Nephron progenitor cell (in vitro differentiated cells): ENCODE results near the gene ZNF555.

Source experiments
- DNase-seq: peaks from one replicate; pipeline ENCODE4 v3.0.0; 2021
- H3K27ac Mint-ChIP-seq: 2 replicates; pipeline ENCODE4 v1.8.0; 2021; ENCODE audit warnings: mild to moderate bottlenecking, moderate library complexity, mixed read lengths
- H3K27me3 Mint-ChIP-seq: 2 replicates; pipeline ENCODE4 v1.8.0; 2021; ENCODE audit warnings: mild to moderate bottlenecking, low read depth, mixed read lengths; ENCODE audit not compliant: poor library complexity
- H3K36me3 Mint-ChIP-seq: 2 replicates; pipeline ENCODE4 v1.8.0; 2021; ENCODE audit warnings: low read depth, mixed read lengths
- H3K4me1 Mint-ChIP-seq: 2 replicates; pipeline ENCODE4 v1.8.0; 2021; ENCODE audit warnings: mixed read lengths
- H3K4me3 Mint-ChIP-seq: 2 replicates; pipeline ENCODE4 v1.8.0; 2021; ENCODE audit warnings: mild to moderate bottlenecking, moderate library complexity, mixed read lengths
- H3K9me3 Mint-ChIP-seq: 2 replicates; pipeline ENCODE4 v1.8.0; 2021; ENCODE audit warnings: mild to moderate bottlenecking, moderate library complexity, mixed read lengths
- TF ChIP-seq, protein P1 (sequence below): fragments of 200-600 bp; sonication (generic); IDR thresholded peaks from 2 replicates; pipeline ENCODE4 v1.5.0; 2021; ENCODE audit warnings: antibody characterized with exemption

The ZNF555 gene

DNA sequence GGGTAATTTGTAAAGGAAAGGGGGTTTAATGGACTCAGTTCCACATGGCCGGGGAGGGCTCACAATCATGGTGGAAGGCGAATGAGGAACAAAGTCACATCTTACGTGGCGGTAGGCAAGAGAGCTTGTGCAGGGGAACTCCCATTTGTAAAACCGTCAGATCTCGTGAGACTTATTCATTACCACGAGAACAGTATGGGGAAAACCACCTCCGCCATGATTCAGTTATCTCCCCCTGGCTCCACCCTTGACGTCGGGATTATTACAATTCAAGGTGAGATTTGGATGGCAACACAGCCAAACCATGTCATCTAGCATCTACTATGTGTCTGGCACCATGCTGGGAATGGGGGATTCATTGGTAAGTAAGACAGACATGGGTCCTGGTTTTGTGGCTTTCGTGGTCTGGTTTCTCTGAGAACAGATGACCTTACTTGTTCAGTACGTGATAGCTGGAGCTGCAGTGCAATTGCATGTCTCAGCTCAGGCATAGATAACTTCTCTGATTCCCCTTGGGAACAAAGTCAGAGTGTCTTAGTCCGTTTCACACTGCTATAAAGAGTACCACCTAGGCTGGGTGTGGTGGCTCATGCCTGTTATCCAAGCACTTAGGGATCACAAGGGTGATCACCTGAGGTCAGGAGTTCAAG lies 13.3 kb upstream of the ZNF555 start:
- TF ChIP-seq, protein P1, sequence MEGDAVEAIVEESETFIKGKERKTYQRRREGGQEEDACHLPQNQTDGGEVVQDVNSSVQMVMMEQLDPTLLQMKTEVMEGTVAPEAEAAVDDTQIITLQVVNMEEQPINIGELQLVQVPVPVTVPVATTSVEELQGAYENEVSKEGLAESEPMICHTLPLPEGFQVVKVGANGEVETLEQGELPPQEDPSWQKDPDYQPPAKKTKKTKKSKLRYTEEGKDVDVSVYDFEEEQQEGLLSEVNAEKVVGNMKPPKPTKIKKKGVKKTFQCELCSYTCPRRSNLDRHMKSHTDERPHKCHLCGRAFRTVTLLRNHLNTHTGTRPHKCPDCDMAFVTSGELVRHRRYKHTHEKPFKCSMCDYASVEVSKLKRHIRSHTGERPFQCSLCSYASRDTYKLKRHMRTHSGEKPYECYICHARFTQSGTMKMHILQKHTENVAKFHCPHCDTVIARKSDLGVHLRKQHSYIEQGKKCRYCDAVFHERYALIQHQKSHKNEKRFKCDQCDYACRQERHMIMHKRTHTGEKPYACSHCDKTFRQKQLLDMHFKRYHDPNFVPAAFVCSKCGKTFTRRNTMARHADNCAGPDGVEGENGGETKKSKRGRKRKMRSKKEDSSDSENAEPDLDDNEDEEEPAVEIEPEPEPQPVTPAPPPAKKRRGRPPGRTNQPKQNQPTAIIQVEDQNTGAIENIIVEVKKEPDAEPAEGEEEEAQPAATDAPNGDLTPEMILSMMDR: no peak
- Mint-ChIP-seq H3K27ac (no peak overlapping the region), H3K27me3 (peaks cover 7% of the 10 kb centered on the region), H3K4me1 (no peaks in the 10 kb centered on the region), H3K4me3 (no peak overlapping the region), H3K36me3 (peaks cover 97% of the 10 kb centered on the region), H3K9me3 (peaks cover 85% of the 10 kb centered on the region)
- no peak for DNase-seq

DNA sequence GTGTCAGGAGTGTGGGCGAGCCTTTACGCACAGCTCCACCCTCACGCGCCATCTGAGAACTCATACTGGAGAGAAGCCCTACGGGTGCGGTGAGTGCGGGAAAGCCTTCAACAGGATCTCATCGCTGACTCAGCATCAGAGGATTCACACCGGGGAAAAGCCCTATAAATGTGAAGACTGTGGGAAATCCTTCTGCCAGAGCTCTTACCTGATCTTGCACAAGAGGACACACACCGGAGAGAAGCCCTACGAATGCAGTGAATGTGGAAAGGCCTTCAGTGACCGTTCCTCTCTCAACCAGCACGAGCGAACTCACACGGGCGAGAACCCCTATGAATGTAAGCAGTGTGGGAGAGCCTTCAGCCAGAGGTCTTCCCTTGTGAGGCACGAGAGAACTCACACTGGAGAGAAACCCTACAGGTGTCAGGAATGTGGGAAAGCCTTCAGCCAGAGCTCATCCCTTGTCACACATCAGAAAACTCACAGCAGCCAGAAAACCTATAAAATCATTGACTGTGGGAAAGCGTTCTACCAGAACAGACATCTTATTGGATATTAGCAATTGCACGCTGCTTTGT lies 6.9 kb upstream of the ZNF555 start:
- no peak overlapping the region for H3K27ac Mint-ChIP-seq
- peaks cover 100% of the 10 kb centered on the region for H3K9me3 Mint-ChIP-seq

DNA sequence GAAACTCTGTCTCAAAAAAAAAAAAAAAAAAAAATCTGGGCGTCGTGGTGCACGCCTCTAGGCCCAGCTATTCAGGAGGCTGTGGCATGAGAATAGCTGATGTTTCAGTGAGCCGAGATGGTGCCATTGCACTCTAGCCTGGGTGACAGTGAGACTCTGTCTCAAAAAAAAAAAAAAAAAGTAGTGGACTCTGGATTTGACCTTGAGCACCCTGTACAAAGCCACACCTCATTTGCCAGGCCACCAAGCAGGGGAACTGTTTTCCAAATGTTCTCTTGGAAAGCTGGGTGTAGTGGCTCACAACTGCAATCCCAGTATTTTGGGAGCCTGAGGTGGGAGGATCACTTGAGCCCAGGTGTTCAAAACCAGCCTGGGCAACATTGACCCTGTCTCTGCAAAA lies 3.8 kb upstream of the ZNF555 start:
- Mint-ChIP-seq H3K27ac (no peak overlapping the region), H3K27me3 (peaks cover 4% of the 10 kb centered on the region), H3K36me3 (peaks cover 82% of the 10 kb centered on the region), H3K4me3 (no peak overlapping the region), H3K9me3 (peaks cover 93% of the 10 kb centered on the region), H3K4me1 (peaks cover 6% of the 10 kb centered on the region)
- DNase-seq: no peak
- TF ChIP-seq, protein P1: no peak

More for the DNA sequence above, 6.9 kb upstream of the ZNF555 start:
- Mint-ChIP-seq H3K27me3 (no peaks in the 10 kb centered on the region), H3K4me3 (no peak overlapping the region), H3K4me1 (no peaks in the 10 kb centered on the region), H3K36me3 (peaks cover 97% of the 10 kb centered on the region)
- TF ChIP-seq, protein P1: no peak
- DNase-seq: no peak

DNA sequence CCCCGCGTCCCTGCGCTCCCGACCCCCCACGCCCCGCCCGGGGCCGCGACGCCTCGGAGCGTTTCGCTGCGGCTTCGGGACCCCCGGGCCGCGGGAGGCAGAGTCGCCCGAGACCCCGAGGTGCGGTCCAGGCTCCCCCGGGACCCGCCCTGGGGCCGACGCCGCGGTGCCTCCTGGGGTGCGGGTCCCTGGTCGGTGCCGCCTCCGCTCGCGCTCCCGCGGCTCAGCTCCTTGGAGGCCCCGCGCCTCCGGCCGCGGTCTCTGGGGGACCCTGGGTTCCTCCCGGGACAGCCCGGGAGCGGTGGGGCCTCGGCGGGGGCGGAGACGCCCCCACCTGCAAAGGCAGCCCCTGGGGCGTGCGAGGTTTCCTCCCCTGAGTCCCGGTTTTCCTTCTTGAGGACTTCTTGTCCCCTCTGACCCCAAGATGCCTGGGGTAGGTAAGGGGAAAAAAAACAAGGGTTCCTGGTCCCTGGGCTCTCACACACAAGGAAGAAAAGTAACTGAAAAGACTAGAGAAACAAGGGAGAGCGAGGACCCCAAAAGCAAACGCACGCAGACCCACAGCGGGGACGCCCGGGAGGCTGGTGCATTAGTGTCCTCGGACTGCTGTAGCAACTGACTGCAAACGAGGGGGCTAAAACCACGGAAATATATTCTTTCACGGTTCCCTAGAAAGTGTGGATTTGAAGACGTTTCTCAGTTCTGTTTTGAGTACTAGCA lies 740 bp downstream of the ZNF555 start:
- Mint-ChIP-seq H3K36me3 (peaks cover 81% of the 10 kb centered on the region), H3K27me3 (peaks cover 10% of the 10 kb centered on the region), H3K4me1 (peaks cover 8% of the 10 kb centered on the region), H3K4me3 (peak overlapping the region; percentile 85), H3K9me3 (peaks cover 93% of the 10 kb centered on the region), H3K27ac (no peak overlapping the region)
- no peak for DNase-seq
- TF ChIP-seq, protein P1: no peak

DNA sequence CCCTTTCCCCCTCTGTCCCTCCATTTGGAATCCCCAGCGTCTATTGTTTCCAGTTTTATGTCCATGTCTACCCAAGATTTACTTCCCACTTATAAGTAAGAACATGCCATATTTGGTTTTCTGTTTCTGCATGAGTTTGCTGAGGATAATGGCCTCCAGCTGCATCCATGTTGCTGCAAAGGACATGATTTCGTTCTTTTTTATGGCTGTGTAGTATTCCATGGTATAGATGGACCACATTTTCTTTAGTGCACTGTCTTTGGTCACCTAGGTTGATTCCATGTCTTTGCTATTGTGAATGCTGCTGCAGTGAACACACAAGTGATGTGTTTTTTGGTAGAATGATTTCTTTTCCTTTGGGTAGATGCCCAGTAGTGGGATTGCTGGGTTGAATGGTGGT lies 3.8 kb downstream of the ZNF555 start:
- Mint-ChIP-seq H3K36me3 (peaks cover 87% of the 10 kb centered on the region), H3K9me3 (peaks cover 94% of the 10 kb centered on the region), H3K27me3 (peaks cover 10% of the 10 kb centered on the region), H3K4me3 (no peak overlapping the region), H3K4me1 (peaks cover 8% of the 10 kb centered on the region), H3K27ac (no peak overlapping the region)
- no peak for DNase-seq
- TF ChIP-seq, protein P1: no peak
